ENCODE measurements around the gene ICAM1. TPM values are rescaled to one million over a fixed set of nuclear protein-coding genes. Genes with fewer than 3 reads are reported as not detected.

ICAM1 gene
- total and polyA plus RNA-seq, 2 of the 13 experiments (the other 11 are each of a cell fraction or from before 2014, with no cell fraction given): 37.9 to 98.4 TPM

DNA sequence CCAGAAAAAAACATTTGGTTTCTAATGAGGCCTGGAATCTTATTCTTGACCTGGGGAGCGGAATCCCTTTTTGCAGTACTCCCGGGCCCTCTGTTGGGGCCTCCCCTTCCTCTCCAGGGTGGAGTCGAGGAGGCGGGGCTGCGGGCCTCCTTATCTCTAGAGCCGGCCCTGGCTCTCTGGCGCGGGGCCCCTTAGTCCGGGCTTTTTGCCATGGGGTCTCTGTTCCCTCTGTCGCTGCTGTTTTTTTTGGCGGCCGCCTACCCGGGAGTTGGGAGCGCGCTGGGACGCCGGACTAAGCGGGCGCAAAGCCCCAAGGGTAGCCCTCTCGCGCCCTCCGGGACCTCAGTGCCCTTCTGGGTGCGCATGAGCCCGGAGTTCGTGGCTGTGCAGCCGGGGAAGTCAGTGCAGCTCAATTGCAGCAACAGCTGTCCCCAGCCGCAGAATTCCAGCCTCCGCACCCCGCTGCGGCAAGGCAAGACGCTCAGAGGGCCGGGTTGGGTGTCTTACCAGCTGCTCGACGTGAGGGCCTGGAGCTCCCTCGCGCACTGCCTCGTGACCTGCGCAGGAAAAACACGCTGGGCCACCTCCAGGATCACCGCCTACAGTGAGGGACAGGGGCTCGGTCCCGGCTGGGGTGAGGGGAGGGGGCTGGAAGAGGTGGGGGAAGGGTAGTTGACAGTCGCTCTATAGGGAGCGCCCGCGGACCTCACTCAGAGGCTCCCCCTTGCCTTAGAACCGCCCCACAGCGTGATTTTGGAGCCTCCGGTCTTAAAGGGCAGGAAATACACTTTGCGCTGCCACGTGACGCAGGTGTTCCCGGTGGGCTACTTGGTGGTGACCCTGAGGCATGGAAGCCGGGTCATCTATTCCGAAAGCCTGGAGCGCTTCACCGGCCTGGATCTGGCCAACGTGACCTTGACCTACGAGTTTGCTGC lies 16.1 kb downstream of the ICAM1 start, which contains the start of gene ICAM4 (continued):
- TF ChIP-seq SNAI1 (CRISPR knock-in tag; IDR thresholded peaks at IDR 0.05; ENCODE audit: borderline replicate concordance) (no peak), RBM22 (optimal IDR thresholded peaks at IDR 0.05; ENCODE audit: low read length) (peak; percentile 94), ZNF577 (CRISPR knock-in tag; IDR thresholded peaks at IDR 0.05; ENCODE audit: borderline replicate concordance, low read depth) (no peak), ZBTB1 (CRISPR knock-in tag; IDR thresholded peaks at IDR 0.05; ENCODE audit: borderline replicate concordance) (no peak), RBFOX2 (IDR thresholded peaks at IDR 0.05; ENCODE audit: low read depth, low read length) (peak; percentile 73), REL (CRISPR knock-in tag; conservative IDR thresholded peaks at IDR 0.05) (no peak), ZNF850 (CRISPR knock-in tag; conservative IDR thresholded peaks at IDR 0.05) (0 out of 2 replicates have a peak, but pooled peaks have one; percentile 41), ZBTB7A (CRISPR knock-in tag; IDR thresholded peaks at IDR 0.05) (no peak), ZNF274 (CRISPR knock-in tag; IDR thresholded peaks at IDR 0.05) (0 out of 2 replicates have a peak, but pooled peaks have one; percentile 25), ATF7 (IDR thresholded peaks at IDR 0.05) (no peak), ATF7 (CRISPR knock-in tag; IDR thresholded peaks at IDR 0.05) (no peak), PHF20 (CRISPR knock-in tag; IDR thresholded peaks at IDR 0.05) (no peak), GATAD2A (CRISPR knock-in tag; IDR thresholded peaks at IDR 0.05) (no peak), PHF21A (CRISPR knock-in tag; IDR thresholded peaks at IDR 0.05) (peak; percentile 65; the same call in 1 of the 2 replicates), ZC3H4 (CRISPR knock-in tag; IDR thresholded peaks at IDR 0.05; ENCODE audit: borderline replicate concordance) (0 out of 2 replicates have a peak, but pooled peaks have one; percentile 73), AGO2 (optimal IDR thresholded peaks at IDR 0.05; ENCODE audit: low read depth, low read length) (peak; percentile 97), FOXJ3 (CRISPR knock-in tag; IDR thresholded peaks at IDR 0.05; ENCODE audit: borderline replicate concordance) (no peak), ZBTB2 (CRISPR knock-in tag; IDR thresholded peaks at IDR 0.05; ENCODE audit: low read depth) (no peak), ARNT2 (CRISPR knock-in tag; IDR thresholded peaks at IDR 0.05; ENCODE audit: low read depth) (peak; percentile 34; the same call in 1 of the 2 replicates), HDAC2 (CRISPR knock-in tag; IDR thresholded peaks at IDR 0.05) (peak; percentile 39; the same call in 1 of the 2 replicates), TCF12 (IDR thresholded peaks at IDR 0.05) (no peak), TCF12 (CRISPR knock-in tag; IDR thresholded peaks at IDR 0.05) (0 out of 2 replicates have a peak, but pooled peaks have one; percentile 18)
- TF ChIP-seq, protein P1, sequence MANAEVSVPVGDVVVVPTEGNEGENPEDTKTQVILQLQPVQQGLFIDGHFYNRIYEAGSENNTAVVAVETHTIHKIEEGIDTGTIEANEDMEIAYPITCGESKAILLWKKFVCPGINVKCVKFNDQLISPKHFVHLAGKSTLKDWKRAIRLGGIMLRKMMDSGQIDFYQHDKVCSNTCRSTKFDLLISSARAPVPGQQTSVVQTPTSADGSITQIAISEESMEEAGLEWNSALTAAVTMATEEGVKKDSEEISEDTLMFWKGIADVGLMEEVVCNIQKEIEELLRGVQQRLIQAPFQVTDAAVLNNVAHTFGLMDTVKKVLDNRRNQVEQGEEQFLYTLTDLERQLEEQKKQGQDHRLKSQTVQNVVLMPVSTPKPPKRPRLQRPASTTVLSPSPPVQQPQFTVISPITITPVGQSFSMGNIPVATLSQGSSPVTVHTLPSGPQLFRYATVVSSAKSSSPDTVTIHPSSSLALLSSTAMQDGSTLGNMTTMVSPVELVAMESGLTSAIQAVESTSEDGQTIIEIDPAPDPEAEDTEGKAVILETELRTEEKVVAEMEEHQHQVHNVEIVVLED (CRISPR knock-in tag; IDR thresholded peaks at IDR 0.05; ENCODE audit: borderline replicate concordance): no peak
- TF ChIP-seq, protein P2, sequence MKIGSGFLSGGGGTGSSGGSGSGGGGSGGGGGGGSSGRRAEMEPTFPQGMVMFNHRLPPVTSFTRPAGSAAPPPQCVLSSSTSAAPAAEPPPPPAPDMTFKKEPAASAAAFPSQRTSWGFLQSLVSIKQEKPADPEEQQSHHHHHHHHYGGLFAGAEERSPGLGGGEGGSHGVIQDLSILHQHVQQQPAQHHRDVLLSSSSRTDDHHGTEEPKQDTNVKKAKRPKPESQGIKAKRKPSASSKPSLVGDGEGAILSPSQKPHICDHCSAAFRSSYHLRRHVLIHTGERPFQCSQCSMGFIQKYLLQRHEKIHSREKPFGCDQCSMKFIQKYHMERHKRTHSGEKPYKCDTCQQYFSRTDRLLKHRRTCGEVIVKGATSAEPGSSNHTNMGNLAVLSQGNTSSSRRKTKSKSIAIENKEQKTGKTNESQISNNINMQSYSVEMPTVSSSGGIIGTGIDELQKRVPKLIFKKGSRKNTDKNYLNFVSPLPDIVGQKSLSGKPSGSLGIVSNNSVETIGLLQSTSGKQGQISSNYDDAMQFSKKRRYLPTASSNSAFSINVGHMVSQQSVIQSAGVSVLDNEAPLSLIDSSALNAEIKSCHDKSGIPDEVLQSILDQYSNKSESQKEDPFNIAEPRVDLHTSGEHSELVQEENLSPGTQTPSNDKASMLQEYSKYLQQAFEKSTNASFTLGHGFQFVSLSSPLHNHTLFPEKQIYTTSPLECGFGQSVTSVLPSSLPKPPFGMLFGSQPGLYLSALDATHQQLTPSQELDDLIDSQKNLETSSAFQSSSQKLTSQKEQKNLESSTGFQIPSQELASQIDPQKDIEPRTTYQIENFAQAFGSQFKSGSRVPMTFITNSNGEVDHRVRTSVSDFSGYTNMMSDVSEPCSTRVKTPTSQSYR (CRISPR knock-in tag; IDR thresholded peaks at IDR 0.05; ENCODE audit: borderline replicate concordance): no peak

Data from HepG2 (cell line).